Esophagus muscularis mucosa (tissue), 3 donors: ENCODE results near the gene ACSM2B.
"Not testable (repeated sequence)": the region's sequence is repeated elsewhere in the genome, so short reads cannot be mapped to it uniquely, and the experiment has no call there.

Experiments used
- POLR2A ChIP-seq: fragments of 450-650 bp; IDR thresholded peaks from one replicate; pipeline ENCODE4 v1.6.1; 2017; ENCODE audit warnings: antibody characterized with exemption, moderate library complexity, mild to moderate bottlenecking, low read depth
- TF ChIP-seq, protein P1 (sequence below), 3 experiments: fragments of 200-600 bp in 2 of 3; fragments of 450-650 bp in 1 of 3; sonication (generic) in 2 of 3; IDR thresholded peaks; one replicate each; pipeline ENCODE4 v1.5.1; 2017 to 2019; ENCODE audit warnings: antibody characterized with exemption in 3 of 3, mild to moderate bottlenecking in 2 of 3, moderate library complexity in 1 of 3

GRCh38 chr16:20578091-20578490, 1.9 kb upstream of the ACSM2B start:
- TF ChIP-seq, protein P1, sequence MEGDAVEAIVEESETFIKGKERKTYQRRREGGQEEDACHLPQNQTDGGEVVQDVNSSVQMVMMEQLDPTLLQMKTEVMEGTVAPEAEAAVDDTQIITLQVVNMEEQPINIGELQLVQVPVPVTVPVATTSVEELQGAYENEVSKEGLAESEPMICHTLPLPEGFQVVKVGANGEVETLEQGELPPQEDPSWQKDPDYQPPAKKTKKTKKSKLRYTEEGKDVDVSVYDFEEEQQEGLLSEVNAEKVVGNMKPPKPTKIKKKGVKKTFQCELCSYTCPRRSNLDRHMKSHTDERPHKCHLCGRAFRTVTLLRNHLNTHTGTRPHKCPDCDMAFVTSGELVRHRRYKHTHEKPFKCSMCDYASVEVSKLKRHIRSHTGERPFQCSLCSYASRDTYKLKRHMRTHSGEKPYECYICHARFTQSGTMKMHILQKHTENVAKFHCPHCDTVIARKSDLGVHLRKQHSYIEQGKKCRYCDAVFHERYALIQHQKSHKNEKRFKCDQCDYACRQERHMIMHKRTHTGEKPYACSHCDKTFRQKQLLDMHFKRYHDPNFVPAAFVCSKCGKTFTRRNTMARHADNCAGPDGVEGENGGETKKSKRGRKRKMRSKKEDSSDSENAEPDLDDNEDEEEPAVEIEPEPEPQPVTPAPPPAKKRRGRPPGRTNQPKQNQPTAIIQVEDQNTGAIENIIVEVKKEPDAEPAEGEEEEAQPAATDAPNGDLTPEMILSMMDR (IDR thresholded peaks at IDR 0.05), result not testable (repeated sequence)
- not testable (repeated sequence) for TF ChIP-seq POLR2A
